Kidney glomerular epithelial cell (primary cell): ENCODE measurements around the gene AHCY.
"Not testable (repeated sequence)": the region's sequence is repeated elsewhere in the genome, so short reads cannot be mapped to it uniquely, and the experiment has no call there.

Experiments used
- DNase-seq: peaks from one replicate; lab custom pipeline; 2025; lab: John Stamatoyannopoulos, UW

The AHCY gene

GRCh38 chr20:34296468-34296867, 6.7 kb downstream of the AHCY start:
- no peak for DNase-seq

DNA sequence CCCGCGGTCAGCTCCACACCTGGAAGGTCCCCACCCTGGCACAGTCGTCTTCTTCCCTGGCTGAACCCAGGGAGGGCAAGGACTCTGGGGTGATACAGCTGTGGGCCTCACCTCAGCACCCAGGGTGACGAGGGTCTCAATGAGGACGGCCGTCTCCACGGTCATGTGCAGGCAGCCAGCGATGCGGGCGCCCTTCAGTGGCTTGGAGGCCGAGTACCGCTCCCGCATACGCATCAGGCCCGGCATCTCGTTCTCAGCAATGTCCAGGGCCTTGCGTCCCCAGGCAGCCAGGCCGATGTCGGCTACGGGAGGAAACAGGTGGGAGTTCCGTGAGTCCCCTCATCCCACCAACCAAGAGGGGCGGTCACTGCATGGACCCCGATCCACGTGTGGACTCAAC, 7.9 kb downstream of the AHCY start:
- DNase-seq = no peak

GRCh38 chr20:34294563-34294962, 8.6 kb downstream of the AHCY start:
- no peak for DNase-seq

DNA sequence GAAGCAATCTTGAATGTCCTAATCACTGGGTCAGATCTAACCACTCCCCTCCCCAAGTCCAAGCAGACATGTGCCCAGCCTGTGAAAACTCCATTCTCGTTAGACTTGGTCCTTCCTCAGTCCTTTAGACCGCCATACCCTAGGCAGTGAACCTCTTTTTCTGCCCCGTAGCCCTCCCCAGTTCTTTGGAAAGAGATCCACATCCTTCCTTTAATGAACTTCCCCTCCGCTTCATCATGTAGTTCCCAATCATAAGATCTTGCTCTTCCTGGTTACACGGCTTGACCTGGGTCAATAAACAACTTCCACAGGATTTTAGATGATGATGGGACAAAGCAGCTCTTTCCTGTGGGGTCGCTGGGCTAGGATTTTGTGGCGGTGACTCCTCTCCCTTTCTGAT, 9.6 kb downstream of the AHCY start:
- no peak for DNase-seq

- no peak for DNase-seq
Observed at GRCh38 chr20:34293119-34293518, 10.0 kb downstream of the AHCY start.

GRCh38 chr20:34292496-34292895, 10.7 kb downstream of the AHCY start:
- DNase-seq = no peak

- DNase-seq = no peak
Observed at GRCh38 chr20:34290471-34290870, 12.7 kb downstream of the AHCY start.

DNA sequence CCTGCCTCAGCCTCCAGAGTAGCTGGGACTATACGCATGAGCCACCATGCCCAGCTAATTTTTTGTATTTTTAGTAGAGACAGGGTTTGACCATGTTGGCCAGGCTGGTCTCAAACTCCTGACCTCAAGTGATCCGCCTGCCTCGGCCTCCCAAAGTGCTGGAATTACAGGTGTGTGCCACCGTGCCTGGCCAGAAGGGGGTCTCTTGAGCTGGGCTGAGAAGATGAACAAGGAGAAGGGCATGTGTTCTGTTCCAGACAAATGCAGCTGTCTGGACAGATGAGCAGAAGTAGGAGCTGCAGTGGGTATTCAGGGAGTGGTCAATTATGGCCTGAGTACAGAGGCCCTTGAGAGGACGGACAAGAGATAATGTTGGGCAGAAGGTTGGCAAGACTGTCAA, 15.7 kb downstream of the AHCY start:
- DNase-seq = not testable (repeated sequence)

- no peak for DNase-seq
Observed at GRCh38 chr20:34285450-34285849, 17.7 kb downstream of the AHCY start.

DNA sequence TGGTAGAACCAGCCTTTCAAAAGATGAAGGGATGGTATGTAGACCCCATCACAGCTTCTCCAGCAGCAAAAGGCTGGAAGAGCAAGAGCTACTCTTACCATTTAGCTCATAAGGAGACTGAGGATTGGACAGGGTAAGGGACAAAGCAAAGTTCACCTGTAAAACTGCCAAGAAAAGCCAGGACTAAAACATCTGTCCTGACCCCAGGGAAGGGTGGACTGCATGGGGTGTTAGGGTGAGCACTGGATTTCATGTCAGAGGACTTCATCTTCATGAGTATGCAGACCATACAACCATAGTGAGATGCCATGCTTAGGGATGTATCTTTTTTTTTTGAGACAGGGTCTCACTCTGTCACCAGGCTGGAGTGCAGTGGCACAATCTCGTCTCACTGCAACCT, 19.3 kb downstream of the AHCY start:
- no peak for DNase-seq

DNA sequence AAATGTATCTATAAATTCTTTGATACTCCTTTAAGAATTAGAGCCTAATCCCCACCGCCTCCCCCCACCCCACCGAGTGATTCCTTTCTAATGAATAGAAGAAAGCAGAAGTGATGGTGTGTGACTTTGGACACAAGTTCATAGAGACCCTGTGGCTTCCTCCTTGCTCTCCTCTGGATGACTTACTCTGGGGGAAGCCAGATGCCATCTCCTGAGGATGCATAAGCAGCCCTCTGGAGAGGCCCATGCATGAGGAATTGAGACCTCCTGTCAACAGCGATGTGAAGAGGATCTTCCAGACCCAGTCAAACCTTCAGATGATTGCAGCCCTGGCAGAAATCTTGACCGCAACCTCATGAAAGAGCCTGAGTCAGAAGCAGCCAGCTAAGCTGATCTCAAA, 21.1 kb downstream of the AHCY start:
- no peak for DNase-seq

DNA sequence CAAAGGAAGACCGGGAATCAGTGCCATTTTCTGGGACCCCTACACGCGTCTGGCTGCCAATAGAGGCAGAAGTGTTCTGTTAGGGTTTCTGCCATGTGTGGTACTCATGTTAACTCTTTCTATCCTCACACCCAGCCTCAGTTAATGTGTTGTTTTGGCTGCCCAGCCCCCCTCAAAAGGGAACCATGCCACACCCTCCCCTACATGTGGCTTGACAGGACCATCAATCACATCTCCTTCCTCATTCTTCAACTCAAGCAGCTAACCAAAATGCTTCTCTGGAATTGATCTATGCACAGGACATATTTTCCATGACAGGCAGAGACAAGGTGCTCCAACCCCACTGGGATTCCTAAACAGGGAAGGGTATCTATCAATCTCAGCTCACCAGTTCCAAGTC, 22.0 kb downstream of the AHCY start:
- DNase-seq = no peak

- no peak for DNase-seq
Observed at GRCh38 chr20:34274694-34275093, 28.5 kb downstream of the AHCY start.

- DNase-seq = no peak
Observed at GRCh38 chr20:34271956-34272355, 31.2 kb downstream of the AHCY start.

- DNase-seq = no peak
Observed at GRCh38 chr20:34269996-34270627, 33.0 kb downstream of the AHCY start.

DNA sequence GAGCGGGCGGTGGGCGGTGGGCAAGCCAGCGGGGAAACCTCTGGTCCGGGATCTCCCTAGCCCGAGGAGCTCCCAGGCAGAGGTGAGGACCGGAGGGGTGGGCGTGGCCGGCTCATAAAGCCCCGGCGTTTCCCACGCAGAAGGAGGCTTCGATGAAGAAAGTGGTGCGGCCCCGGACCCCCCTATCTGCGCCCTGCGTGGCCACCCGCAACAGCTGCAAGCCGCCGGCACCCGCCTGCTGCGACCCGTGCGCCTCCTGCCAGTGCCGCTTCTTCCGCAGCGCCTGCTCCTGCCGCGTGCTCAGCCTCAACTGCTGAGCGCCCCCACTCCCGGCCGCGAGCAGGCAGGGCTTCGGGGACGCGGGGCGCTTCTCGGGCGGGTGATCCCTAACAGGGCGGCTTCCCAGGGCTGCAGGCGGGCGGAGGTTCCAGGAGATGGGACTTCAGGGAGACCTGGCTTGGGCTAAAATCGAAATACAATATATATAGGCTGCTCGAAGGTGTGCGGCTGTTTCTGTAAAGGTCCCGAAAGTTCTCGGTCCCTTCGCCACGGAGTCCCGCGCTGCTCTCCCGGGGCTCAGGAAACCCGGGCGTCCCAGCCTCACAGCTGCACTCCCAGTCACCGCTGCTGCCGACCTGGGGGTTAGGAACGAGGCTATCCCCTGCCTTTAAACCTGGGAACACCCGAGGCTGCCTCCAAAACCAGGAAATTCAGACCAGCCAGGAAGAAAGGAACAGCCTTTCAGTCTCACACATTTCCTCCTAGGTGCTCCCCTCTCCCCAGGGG, 34.1 kb downstream of the AHCY start:
- DNase-seq = no peak

DNA sequence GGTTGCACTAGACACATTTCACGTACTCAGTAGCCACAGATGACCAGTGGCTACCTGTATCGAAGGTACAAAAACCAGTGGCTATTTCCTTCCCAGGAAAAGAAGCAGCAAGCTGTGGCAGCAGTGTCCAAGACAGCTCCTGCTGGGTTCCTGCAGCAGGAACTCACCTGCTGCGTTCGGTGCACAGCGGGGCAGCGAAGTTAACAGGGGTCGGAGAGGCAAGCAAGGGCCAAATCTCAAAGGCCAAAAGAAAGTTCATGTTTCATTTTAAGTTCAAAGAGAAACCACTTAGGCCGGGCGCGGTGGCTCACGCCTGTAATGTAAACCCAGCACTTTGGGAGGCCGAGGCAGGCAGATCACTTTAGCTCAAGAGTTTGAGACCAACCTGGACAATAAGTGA, 35.0 kb downstream of the AHCY start:
- no peak for DNase-seq

DNA sequence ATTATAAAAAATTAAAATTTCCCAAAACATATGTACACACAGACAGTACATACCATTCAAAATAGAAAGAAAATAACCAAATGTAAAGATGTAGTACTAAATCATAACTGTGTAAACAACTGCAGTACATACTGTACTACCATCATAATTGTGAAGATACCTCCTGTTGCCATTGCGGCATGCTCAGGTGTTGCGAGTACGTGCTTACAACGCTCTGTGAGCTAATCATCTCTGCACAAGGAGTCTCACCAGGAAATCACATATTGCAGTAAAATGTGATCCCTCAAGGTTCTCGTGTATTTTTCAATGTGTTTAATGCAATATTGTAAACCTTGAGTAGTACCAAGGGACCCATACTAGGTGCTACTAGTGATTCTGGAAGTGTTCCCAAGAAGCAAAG, 39.0 kb downstream of the AHCY start:
- DNase-seq = no peak

- not testable (repeated sequence) for DNase-seq
Observed at GRCh38 chr20:34263468-34263867, 39.7 kb downstream of the AHCY start.

DNA sequence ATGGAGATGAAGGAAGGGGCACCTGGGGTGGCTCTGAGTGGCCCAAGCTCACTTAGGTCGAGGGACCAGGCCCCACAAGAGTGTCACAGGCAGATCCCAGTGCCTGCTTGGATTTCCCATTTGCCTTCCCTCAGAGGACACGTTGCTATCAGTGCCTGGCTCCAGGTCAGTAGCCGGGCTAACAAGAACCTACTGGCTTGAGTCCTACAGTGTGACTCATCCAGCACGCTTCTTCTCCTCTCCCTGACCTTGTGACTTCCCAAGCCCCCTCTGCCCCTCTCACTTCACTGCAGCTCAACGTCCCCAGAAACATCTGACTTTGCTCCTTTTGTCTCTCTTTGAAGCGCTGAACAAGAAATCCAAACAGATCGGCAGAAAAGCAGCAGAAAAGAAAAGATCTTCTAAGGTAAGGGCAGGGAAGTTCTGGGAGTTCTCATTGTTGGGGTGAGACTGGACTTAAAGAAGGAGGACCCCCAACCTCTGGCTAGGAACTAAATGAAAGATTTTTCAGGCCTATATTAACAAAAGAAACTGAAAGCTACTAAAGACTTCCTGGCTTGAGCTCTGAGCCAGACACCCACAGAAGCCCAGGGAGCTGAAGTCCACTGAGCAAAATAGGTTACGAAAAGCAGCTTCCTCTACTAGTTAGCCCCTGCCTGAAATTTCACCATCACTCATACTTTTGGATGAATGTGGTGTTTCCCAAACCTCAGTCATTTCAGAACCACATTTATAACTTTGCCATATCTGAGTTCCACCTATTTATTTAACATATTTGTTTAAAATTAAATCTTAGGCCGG, 40.5 kb downstream of the AHCY start:
- no peak for DNase-seq

GRCh38 chr20:34260208-34260942, 42.8 kb downstream of the AHCY start:
- DNase-seq = no peak

GRCh38 chr20:34256629-34257124, 46.5 kb downstream of the AHCY start:
- DNase-seq = no peak
